SHP77 (cell line): ENCODE measurements around the gene MTNR1B.

Source experiments
- DNase-seq, 2 experiments: peaks; one replicate each; lab custom pipeline; 2025; lab: John Stamatoyannopoulos, UW

MTNR1B gene

GRCh38 chr11:92969634-92970347 is at the start of gene MTNR1B:
MTNR1B (plus strand) TSS chr11:92969651; CDS start chr11:92969726, 75 bp downstream.
- no peak for DNase-seq

- no peak for DNase-seq
Measured at GRCh38 chr11:92920331-92920730, 49.1 kb upstream of the MTNR1B start.

- no peak for DNase-seq
Measured at GRCh38 chr11:92922731-92923130, 46.7 kb upstream of the MTNR1B start.

GRCh38 chr11:92929246-92929645 is 40.2 kb upstream of the MTNR1B start:
- DNase-seq = no peak

- DNase-seq = no peak
Measured at GRCh38 chr11:92929653-92930052, 39.8 kb upstream of the MTNR1B start.

- no peak for DNase-seq
Measured at GRCh38 chr11:92931746-92932422, 37.6 kb upstream of the MTNR1B start.

GRCh38 chr11:92939305-92939704 is 30.1 kb upstream of the MTNR1B start:
- DNase-seq = no peak

GRCh38 chr11:92941676-92942571 is 27.5 kb upstream of the MTNR1B start:
- DNase-seq = peak in 1 of 2 experiments; percentile 12

GRCh38 chr11:92946707-92947106 is 22.7 kb upstream of the MTNR1B start:
- no peak for DNase-seq

- no peak for DNase-seq
Measured at GRCh38 chr11:92948116-92948515, 21.3 kb upstream of the MTNR1B start.

GRCh38 chr11:92954003-92954402 is 15.4 kb upstream of the MTNR1B start:
- DNase-seq = no peak

GRCh38 chr11:92955860-92956259 is 13.6 kb upstream of the MTNR1B start:
- DNase-seq = no peak

GRCh38 chr11:92960886-92961285 is 8.6 kb upstream of the MTNR1B start:
- DNase-seq = no peak

- no peak for DNase-seq
Measured at GRCh38 chr11:92962446-92962845, 7.0 kb upstream of the MTNR1B start.

- no peak for DNase-seq
Measured at GRCh38 chr11:92964471-92964870, 5.0 kb upstream of the MTNR1B start.

GRCh38 chr11:92965196-92965595 is 4.3 kb upstream of the MTNR1B start:
- DNase-seq = no peak

GRCh38 chr11:92967178-92967577 is 2.3 kb upstream of the MTNR1B start:
- no peak for DNase-seq

- DNase-seq = no peak
Measured at GRCh38 chr11:92967867-92968266, 1.6 kb upstream of the MTNR1B start.

GRCh38 chr11:92969293-92969633 is 188 bp upstream of the MTNR1B start:
- DNase-seq = no peak

GRCh38 chr11:92972248-92972647 is 2.8 kb downstream of the MTNR1B start:
- no peak for DNase-seq

GRCh38 chr11:92975285-92975684 is 5.8 kb downstream of the MTNR1B start:
- DNase-seq = no peak

GRCh38 chr11:92976681-92977080 is 7.2 kb downstream of the MTNR1B start:
- no peak for DNase-seq

GRCh38 chr11:92977401-92977800 is 8.0 kb downstream of the MTNR1B start:
- DNase-seq = no peak
